ENCODE data around the gene MYH7.

DNA sequence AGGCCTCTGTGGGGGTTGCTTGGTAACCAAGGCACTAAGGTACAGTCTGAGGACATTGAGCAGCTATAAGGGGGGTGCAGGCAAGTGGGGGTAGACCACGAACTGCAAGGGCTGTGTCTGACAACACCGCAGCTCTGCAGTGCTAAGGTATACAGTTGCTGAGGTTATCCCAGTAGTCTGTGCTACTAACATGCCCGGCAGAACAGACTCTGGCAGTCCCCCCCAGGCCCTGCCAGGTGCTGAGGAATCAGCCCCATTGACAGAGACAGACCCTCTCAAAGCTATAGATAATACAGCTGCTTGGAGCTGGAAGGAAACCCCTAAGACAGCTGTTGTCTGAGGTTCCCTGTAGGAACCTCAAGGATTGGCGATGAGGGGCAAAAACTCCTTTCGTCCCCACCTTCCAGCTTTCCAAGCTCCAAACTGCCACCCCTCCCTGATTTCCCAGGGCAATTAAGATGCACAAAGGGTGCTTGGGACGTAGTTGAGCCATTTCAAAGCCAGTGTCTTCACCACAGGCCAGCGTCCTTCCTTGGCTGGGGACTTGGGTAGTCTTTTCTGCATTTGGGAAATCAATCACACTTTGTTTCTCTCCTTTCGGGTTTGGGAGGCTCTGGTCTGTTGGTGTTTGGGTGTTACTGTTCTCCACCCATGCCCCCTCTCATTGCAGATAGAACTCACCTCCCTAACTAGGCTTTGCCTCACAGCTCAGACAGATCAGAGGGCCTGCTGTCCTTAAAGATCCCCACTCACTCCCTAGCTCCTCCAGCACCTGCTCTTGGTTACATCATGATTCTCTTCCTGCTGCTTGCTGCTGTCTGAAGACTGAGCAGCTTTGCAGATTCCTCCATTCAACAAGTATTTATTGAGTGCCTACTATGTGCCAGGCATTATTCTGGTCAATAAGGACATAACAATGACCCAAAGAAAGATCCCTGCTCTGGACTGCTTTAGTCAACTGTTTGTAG, 2.0 kb upstream of the MYH7 start:
- TF ChIP-seq POLR2A (IDR thresholded peaks at IDR 0.05): no peak
- TF ChIP-seq, protein P1, sequence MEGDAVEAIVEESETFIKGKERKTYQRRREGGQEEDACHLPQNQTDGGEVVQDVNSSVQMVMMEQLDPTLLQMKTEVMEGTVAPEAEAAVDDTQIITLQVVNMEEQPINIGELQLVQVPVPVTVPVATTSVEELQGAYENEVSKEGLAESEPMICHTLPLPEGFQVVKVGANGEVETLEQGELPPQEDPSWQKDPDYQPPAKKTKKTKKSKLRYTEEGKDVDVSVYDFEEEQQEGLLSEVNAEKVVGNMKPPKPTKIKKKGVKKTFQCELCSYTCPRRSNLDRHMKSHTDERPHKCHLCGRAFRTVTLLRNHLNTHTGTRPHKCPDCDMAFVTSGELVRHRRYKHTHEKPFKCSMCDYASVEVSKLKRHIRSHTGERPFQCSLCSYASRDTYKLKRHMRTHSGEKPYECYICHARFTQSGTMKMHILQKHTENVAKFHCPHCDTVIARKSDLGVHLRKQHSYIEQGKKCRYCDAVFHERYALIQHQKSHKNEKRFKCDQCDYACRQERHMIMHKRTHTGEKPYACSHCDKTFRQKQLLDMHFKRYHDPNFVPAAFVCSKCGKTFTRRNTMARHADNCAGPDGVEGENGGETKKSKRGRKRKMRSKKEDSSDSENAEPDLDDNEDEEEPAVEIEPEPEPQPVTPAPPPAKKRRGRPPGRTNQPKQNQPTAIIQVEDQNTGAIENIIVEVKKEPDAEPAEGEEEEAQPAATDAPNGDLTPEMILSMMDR (IDR thresholded peaks at IDR 0.05): no peak
